ENCODE results near the gene SLC35B2.

SLC35B2 gene

DNA sequence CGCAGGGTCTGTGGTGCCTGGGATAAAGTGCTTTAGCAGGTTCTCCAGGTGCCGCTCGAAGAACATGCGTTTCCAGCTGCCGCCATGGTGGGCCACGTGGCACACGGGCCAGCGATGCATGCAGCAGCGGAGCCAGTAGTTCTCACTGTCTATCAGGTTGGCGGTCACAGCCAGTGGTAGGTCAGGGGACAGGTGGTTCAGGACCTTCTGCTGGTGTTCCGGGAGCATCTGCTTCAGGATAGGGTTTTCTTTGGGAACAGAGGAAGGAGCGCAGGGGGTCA lies 28.9 kb upstream of the SLC35B2 start:
- no peak for DNase-seq (ENCODE audit: low read depth in 2 of 2)

DNA sequence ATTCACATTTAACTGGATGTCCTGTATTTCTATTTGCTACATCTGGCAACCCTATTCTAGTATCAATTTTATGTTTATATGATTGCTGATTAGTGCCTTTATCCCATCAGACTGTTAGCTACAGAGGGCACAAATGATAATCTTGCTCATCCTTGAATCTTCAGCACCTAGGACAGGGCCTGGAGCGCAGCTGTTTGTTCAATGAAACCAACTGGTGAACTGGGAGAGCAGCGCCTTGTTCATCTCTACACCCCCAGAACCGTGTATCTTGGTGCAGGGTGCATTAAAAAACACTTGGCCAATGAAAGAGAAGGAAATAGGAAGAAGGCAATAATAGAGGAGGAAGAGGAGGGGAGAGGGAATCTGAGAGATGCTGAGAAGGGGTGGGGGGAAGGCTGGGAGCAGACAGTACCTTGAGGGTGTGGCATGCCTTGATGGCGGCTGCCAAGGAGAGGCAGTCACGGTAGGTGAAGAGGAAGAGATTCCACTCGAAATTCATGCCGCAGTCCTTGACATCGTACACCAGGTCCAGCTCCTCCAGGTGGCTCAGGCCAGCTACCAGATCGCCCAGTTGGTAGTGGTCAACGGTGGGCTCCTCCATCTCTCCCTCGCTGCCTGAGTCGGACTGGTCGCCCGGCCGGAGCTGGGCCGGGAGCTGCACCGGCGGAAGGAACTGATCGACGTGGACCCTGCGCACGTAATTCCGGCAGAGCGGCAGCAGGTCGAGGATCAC lies 28.4 kb upstream of the SLC35B2 start:
- DNase-seq (ENCODE audit: low read depth in 2 of 2) = no peak

DNA sequence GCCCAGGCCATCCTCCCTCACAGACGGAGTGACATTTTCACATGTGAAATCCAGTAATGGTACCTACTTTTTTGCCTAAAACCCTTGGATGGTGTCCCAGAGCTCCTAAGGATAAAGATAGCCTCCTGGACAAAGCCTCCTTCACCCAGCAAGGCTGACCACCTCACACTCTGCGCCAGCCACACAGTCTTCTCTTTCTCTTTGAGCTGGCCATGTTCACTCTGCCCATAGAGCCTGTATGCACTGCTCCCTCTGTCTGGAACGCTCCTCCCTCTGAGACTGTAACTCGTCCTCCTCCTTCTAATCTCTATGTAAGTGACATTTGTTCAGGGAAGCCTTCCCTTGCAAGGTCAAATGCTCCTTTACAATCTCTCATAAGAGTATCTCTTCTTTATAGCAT lies 27.5 kb upstream of the SLC35B2 start:
- DNase-seq (ENCODE audit: low read depth in 2 of 2) = no peak

DNA sequence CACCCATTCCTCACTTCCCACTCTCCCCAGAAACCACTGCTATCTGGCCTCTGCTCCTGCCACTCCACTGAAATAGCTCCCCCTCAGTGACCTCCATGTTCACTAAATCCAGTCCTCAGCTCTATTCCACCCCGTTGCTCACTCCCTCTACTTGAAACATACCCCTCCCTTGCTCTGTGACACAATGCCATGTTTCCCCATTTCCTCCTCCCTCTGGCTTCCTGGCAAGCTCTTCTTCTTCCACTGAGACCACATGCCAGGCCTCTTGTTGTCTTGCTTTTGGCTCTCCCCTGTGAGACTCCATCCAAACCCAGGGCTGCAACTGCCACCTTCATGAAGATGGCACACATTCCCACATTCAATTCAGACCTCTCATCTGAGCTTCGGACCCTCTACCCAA lies 26.8 kb upstream of the SLC35B2 start:
- DNase-seq (ENCODE audit: low read depth in 2 of 2) = no peak

DNA sequence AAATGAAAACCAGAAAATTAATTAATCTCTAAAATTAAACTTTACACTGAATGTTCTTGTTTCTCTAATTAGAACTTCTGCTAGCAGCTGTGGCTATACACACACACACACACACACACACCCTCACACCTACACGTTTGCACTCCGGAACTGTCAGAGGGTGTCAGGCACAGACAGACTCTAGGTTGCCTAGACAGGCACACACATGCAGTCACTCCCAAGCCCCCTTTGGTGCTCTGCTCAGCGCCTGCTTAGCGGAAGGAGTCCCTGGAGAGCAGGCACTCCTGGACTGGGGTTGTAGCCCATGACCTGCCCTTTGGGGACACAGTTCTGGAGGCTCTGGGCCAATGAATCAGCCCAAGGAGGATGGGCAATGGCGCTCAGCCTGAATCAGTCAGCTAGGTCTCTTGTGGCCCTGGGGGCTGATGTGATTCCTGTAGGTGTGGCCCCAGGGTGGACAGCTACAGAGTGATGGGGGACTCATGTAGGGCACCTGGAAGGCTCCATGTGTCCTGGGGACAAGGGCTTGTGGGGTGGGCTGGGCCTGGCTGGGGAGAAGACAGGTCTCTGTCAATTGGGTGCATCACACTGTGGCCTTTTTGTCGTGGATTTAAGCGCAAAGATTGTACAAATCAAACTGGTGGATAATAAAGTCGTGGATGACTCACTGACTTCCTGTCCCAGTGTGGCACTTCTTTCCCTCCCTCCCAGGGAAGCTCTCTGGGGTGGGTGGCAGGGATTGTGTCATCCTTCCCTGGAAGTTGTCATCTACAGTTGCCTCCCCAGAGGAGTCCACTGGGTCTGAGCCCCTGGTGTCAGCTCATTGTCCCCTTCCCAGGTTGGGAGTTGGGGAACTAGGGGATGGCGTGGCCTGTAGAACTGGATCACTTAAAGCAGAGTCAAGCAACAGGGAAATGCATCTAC lies 21.7 kb upstream of the SLC35B2 start:
- DNase-seq (ENCODE audit: low read depth in 2 of 2) = no peak

DNA sequence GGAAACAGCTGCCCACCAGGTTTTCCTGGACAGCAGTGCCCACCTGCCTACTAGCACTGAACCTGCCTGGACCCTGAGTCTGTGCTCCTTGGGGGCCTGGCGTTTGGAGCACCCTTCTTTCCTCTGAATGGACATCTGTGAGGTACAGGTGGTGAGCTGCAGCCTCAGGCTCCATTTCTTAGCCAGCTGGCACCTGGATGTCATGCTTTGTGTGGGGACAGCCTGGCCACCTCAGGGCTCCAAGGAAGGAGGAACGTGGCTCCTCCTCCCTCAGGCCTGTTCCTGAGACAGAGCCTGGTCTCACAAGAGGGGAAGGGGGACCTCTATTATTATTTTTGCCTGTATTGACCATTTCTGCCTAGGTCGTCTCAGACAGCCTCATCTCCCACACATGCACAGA lies 21.0 kb upstream of the SLC35B2 start:
- DNase-seq (ENCODE audit: low read depth in 2 of 2) = no peak

DNA sequence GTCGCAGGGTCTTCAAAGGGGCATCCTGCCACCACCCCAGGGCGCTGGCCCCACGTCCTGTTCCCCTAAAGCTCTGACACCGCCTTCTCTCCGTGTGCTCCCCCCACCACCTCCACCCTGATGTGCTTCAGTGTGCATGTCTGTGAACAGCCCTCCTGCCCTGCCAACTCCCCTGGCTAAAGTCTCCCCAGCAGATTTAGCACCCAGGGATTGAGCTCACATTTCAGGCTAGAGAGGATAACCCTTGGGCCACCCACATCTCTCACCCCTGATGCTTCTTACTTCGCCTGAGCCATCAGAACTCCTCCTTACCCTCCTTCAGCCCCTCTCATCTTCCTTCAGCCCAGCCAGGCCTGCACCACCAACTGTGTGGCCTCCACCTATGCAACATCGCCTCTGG lies 20.4 kb upstream of the SLC35B2 start:
- DNase-seq (ENCODE audit: low read depth in 2 of 2) = no peak

DNA sequence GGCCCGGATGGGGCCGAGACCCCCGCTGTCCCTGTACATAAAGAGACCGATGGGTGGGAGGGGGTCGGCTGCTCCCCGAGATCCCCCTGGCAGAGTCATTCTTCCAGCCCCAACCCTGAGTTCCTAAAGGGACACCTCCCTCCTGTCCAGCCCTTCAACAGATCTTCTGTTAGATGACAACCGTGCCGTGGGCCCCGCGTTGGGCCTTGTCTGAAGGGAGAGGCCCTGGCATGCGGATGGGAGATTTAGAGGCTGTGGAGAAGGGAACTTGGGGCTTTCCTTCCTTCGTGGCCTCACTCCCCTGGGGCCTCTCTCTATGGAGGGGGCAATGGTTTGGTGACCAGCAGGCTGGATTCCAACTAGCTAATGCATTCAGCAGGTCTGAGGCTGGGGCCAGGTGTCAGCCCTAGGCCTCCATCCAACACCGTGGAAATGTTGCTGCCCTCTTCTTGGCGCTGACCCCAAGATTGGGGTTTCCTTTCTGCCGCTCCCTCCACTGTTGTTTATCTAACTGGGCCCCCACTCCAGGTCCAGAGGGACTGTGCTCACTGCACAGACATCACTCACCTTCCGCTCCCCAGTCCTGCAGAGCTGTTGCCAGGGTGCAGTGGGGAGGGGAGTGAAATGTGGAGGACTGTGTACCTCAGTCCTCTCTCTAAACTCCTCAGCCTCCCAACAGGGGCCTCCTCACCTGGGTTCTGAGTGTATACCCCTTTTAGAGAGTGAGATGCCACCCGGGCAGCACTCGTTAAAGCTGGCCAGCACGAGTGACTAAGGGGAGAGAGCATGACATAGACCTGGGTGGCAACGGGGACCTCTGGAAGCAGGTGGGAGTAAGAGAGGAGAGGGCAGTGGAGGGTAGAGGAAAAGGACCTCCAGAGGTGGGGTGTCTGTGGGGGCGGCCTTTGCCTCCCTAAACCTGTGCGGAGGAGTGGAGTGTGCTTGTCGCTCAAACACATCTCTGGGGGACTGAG lies 19.6 kb upstream of the SLC35B2 start:
- DNase-seq (ENCODE audit: low read depth in 2 of 2) = no peak

DNA sequence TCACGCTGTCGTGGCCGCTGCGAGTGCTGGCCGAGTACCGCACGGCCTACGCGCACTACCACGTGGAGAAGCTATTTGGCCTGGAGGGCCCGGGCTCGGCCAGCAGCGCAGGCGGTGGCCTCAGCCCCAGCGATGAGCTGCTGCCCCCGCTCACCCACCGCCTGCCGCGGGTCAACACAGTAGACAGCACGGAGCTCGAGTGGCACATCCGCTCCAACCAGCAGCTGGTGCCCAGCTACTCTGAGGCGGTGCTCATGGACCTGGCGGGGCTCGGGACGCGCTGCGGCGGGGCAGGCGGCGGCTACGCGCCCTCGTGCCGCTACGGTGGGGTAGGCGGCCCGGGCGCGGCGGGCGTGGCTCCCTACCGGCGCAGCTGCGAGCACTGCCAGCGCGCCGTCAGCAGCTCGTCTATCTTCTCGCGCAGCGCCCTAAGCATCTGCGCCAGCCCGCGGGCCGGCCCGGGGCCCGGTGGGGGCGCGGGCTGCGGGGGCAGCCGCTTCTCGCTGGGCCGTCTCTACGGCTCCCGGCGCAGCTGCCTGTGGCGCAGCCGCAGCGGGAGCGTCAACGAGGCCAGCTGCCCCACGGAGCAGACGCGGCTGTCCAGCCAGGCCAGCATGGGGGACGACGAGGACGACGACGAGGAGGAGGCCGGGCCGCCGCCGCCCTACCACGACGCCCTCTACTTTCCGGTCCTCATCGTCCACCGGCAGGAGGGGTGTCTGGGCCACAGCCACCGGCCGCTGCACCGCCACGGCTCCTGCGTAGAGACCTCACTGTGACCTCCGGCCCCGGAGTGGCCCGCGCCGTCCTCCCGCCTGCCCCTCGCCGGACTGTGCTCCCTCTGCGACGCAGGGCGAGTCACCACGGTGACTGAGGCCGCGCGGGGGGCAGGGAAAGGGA lies 18.7 kb upstream of the SLC35B2 start:
- DNase-seq (ENCODE audit: low read depth in 2 of 2) = no peak

DNA sequence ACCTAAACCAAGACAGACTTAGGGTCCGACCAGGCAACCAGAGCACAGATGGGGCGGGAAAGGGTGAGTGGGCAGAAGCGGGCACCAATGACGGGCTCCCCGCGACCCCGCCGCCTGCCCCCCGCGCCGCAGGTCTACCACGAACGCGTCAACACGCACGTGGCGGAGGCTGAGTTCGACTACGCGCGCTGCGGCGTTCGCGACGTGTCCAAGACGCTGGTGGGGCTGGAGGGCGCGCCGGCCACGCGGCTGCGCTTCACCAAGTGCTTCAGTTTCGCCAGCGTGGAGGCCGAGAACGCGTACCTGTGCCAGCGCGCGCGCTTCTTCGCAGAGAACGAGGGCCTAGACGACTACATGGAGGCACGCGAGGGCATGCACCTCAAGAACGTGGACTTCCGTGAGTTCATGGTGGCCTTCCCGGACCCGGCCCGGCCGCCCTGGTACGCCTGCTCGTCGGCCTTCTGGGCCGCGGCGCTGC lies 18.0 kb upstream of the SLC35B2 start:
- no peak for DNase-seq (ENCODE audit: low read depth in 2 of 2)

DNA sequence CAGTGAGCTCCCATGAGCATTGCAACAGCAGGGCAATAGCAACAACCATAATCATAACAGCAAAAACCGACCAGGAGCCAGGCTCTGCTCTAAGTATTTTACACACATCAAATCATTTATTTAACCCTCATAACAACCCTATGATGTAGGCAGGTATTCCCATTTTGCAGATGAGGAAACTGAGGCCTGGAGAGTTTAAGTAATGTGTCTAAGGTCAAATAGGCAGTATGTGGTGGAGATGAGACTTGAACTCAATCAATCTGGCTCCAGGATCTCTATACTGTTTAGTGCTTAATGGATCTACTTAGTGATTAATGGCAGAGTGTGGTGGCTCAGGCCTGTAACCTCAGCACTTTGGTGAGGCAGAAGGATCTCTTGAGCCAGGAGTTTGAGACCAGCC lies 16.3 kb upstream of the SLC35B2 start:
- no peak for DNase-seq (ENCODE audit: low read depth in 2 of 2)

DNA sequence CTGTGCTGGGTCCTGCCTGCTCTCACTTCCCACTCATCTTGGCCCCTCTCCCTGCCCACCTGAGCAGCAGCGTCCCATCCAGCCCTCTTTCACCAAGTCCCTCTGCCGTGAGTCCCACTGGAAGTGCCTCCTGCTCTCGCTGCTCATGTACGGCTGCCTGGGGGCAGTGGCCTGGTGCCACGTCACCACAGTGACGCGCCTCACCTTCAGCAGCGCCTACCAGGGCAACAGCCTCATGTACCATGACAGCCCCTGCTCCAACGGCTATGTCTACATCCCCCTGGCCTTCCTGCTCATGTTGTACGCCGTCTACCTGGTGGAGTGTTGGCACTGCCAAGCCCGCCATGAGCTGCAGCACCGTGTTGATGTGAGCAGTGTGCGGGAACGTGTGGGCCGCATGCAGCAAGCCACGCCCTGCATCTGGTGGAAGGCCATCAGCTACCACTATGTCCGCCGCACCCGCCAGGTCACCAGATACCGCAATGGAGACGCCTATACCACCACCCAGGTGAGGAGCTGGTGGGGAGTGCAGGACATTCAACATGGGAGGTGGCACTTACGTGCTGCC lies 15.8 kb upstream of the SLC35B2 start:
- no peak for DNase-seq (ENCODE audit: low read depth in 2 of 2)

DNA sequence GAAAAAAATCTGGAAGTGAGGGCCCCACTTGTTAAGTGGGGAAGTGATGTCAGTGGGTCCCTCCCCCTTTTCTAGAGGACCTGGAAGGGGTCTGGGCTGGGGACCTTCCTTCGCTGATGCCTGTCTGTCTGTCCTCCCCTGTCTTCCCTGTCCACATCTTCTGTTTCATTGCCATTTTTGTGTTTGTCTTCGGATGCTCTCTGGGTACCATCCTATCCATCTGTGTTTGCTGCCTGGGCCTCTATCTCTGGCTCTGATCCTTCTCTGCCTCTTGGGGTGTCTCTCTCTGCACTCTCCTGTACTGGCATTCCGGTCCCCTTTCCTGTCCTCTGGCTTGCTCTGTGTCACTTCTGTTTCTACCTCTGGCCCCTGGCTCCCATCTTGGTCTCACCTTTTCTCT lies 15.2 kb upstream of the SLC35B2 start:
- no peak for DNase-seq (ENCODE audit: low read depth in 2 of 2)

DNA sequence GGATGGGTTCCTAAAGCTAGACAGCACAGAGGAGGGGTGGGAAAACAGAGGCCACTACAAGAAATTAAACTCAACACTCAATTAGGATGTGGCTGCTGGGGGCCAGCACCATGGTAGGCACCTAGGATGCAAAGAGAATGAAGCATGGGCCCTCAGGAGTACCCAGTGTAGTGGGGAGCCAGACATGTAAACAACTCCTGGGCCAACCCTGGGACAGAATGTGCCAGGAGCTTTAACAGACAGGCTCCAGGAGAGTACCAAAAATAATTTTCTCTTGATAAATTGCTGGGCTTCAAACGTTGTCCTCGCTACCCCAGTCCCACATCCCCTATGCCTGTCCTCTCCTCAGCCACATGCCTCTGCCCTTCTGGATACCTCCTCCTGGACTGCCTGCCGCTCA lies 14.6 kb upstream of the SLC35B2 start:
- no peak for DNase-seq (ENCODE audit: low read depth in 2 of 2)

DNA sequence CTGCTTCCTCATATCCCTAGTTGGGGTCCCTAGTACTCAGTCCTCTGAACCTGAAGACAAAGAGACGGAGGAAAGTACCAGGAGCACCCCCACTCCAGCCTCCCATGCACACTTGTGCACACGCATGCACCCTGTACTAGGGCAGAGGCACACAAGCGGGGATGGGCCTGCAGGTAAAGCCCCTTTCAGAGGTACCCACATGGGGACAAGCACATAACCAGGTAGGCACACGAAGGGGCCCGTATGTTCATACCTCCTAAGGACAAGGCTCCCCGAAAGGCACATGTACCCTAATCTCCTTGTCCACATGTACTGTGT lies 14.0 kb upstream of the SLC35B2 start:
- DNase-seq (ENCODE audit: low read depth in 2 of 2) = no peak

DNA sequence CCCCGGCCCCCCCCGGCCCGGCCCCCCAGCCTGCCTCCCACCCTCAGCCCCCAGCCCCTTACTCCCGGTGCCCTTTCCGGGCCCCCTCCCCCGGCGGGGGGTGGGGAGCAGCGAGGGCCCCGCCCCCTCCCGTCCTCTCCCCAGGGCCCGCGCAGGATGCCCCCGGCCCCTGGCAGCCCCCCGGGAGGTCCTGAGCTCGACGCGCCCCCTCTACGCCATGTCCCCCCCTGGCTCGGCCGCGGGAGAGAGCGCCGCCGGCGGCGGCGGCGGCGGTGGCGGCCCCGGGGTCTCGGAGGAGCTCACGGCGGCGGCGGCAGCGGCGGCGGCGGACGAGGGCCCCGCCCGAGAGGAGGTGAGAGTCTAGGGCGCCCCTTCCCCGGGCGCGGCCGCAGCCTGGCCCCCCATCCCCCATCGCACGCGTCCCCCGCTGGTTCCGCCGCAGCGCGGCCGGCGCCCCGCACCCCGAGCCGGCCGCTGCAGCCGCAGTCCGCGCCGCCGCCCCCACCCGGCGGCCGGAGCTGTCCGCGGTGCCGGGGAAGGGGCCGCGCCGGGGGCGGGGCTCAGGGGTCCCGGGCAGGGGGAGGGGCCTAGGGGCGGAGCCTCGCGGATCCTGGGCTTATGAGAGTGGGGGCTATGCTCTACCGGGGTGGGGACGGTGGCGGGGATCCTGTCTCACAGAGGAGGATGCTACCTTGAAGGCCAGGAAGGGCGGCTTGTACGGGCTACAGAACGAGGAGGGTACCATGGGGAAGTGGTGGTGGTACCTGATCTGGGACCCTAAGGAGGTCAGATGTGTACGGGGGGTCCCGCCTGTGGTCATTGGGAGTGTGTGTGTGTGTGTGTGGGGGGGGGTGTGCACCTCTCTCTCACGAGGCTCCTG lies 13.4 kb upstream of the SLC35B2 start:
- DNase-seq (ENCODE audit: low read depth in 2 of 2) = no peak

DNA sequence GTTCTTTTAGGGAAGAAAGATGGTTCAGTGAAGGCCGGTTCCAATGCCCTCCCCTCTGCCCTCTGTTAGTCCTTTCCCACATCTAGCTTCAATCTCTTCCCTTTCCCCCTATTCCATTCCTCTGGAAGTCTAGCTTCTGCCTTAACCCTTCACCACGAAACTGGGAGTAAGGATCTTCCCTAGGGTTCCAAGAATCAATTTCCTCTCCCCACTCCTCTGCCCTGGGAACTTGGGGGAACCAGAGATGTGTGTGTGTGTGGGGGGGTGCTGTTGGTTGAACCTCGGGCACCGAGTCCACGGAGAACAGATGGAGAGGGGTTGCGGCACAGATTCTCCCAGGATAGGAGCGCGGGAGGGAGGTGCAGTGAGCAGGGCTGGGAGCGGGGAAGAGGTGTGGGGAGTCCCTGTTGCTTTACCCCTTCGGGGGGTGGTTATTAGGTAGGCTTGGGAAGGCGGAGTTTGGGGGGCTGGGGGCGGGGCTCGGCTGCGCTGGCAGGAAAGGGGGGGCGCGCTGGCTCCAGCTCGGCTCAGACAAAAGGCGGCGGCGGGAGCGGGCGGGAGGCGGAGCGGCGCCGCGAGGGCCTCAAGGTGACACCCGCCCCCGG lies 12.7 kb upstream of the SLC35B2 start, which contains the start of gene TMEM151B:
Gene TMEM151B, plus strand, starts transcription at position 530 of the 605 bp plus-strand sequence. CDS start 293 bp downstream, outside the sequence.
- DNase-seq (ENCODE audit: low read depth in 2 of 2) = no peak

DNA sequence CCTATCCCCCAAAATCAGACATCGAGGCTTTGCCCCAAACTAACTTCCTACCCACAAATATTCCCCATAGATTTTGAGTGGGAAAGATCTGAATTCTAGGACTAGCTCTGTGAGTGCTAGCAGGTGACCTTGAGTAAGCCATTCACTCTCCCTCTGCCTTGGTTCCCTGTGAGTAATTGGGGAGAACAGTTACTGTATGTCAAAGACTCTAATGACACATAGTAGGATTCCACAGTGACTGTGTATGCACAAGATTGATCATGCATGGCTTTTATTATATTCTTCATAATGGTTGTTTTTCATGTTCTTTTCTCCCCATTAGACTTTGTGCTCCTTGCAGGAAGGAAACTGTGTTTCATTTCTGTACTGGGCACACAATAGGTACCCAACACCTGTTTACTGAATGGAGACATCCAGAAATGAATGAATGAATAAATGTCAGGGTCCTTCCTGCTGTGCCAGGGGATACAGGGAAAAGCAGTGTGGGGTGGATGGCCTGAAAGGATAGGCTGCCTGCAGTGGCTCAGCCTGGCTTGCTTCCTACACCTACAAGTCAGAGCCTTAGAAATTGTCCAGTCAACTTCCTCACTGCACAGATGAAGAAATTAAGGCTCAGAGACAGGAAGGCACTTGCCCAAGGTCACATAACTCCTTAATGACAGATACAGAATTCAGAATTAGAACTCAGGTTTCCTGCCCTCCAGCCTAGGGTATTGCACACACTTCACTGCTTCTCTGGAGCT lies 12.0 kb upstream of the SLC35B2 start:
- no peak for DNase-seq (ENCODE audit: low read depth in 2 of 2)

Data from stimulated activated CD8-positive, alpha-beta memory T cell treated with anti-CD3 and anti-CD28 coated beads, Interleukin-15, amount 100 ng/mL, for 48 hours (primary cell).